Cardiac septum (tissue), 1 donor: Measurements from ENCODE around the gene CCDC171. TPM values are rescaled to one million over a fixed set of nuclear protein-coding genes. Genes with fewer than 3 reads are reported as not detected.

Experiments
- DNase-seq: peaks from one replicate; pipeline ENCODE4 v3.0.0-alpha.2; 2020; ENCODE audit warnings: low spot score
- intact Hi-C: fragments of 100-400 bp; cut with DNase I; formaldehyde crosslinking; loops from one replicate; pipeline ENCODE4 v1.14.0; 2022
- total RNA-seq: library from RNA; stranded (reverse); fragmentation: NEBNext Ultra II Directional; extraction: Animal tissue kit (Norgen Biotek cat#: 25700); gene quantifications from one replicate; pipeline ENCODE4 v1.2.1, GENCODE V29; 2021
- donor health status: DM: no; HTN: no; CAD: no.

CCDC171 gene
- total RNA-seq, 1 donor from 2014 or later = 2.5 TPM

GRCh38 chr9:15942831-15943424 is 390.1 kb downstream of the CCDC171 start:
- intact Hi-C loops = no loop called here

GRCh38 chr9:15944341-15944740 is 391.5 kb downstream of the CCDC171 start:
- DNase-seq = no peak
- intact Hi-C loops = no loop called here

More at GRCh38 chr9:15942831-15943424, 390.1 kb downstream of the CCDC171 start:
- DNase-seq = no peak

- DNase-seq = no peak
- intact Hi-C loops = no loop called here
Observed at GRCh38 chr9:15959663-15960062, 406.8 kb downstream of the CCDC171 start.

GRCh38 chr9:15961217-15961616 is 408.4 kb downstream of the CCDC171 start:
- no peak for DNase-seq
- intact Hi-C loops = no loop called here

- no peak for DNase-seq
- intact Hi-C loops = no loop called here
Observed at GRCh38 chr9:15965246-15965745, 412.5 kb downstream of the CCDC171 start.

- DNase-seq = no peak
- intact Hi-C loops = no loop called here
Observed at GRCh38 chr9:15966471-15966870, 413.6 kb downstream of the CCDC171 start.

- intact Hi-C loops = no loop called here
- DNase-seq = no peak
Observed at GRCh38 chr9:15967068-15967467, 414.2 kb downstream of the CCDC171 start.

GRCh38 chr9:15972760-15973159 is 419.9 kb downstream of the CCDC171 start:
- intact Hi-C loops = no loop called here

GRCh38 chr9:15975101-15975778 is 422.4 kb downstream of the CCDC171 start:
- intact Hi-C loops = no loop called here

More at GRCh38 chr9:15972760-15973159, 419.9 kb downstream of the CCDC171 start:
- DNase-seq = no peak

GRCh38 chr9:15977438-15977837 is 424.6 kb downstream of the CCDC171 start:
- intact Hi-C loops = no loop called here
- no peak for DNase-seq

More at GRCh38 chr9:15975101-15975778, 422.4 kb downstream of the CCDC171 start:
- no peak for DNase-seq

- intact Hi-C loops = no loop called here
Observed at GRCh38 chr9:15982182-15982581, 429.3 kb downstream of the CCDC171 start.

GRCh38 chr9:15999422-16000339 is 446.8 kb downstream of the CCDC171 start:
- intact Hi-C loops = no loop called here
- no peak for DNase-seq

More at GRCh38 chr9:15982182-15982581, 429.3 kb downstream of the CCDC171 start:
- DNase-seq = no peak

- intact Hi-C loops = no loop called here
- DNase-seq = no peak
Observed at GRCh38 chr9:16000811-16001210, 448.0 kb downstream of the CCDC171 start.

- DNase-seq = no peak
- intact Hi-C loops = no loop called here
Observed at GRCh38 chr9:16001856-16002255, 449.0 kb downstream of the CCDC171 start.

GRCh38 chr9:16002816-16003215 is 450.0 kb downstream of the CCDC171 start:
- intact Hi-C loops = no loop called here
- no peak for DNase-seq

- intact Hi-C loops = no loop called here
- no peak for DNase-seq
Observed at GRCh38 chr9:16003785-16004184, 450.9 kb downstream of the CCDC171 start.

GRCh38 chr9:16004613-16005012 is 451.8 kb downstream of the CCDC171 start:
- intact Hi-C loops = no loop called here
- no peak for DNase-seq

- DNase-seq = no peak
- intact Hi-C loops = no loop called here
Observed at GRCh38 chr9:16010221-16010620, 457.4 kb downstream of the CCDC171 start.

- intact Hi-C loops = no loop called here
- no peak for DNase-seq
Observed at GRCh38 chr9:16012621-16013020, 459.8 kb downstream of the CCDC171 start.

GRCh38 chr9:16013366-16013765 is 460.5 kb downstream of the CCDC171 start:
- intact Hi-C loops = no loop called here
- no peak for DNase-seq
